IMR-90 (cell line): ENCODE data around the gene YKT6. TPM values are rescaled to one million over a fixed set of nuclear protein-coding genes. Genes with fewer than 3 reads are reported as not detected.
A peak's percentile ranks its signal among the peaks of the same experiment; 100 is the strongest.

Experiments used
- ATAC-seq: fragments of 200-7000 bp; cut with Tn5 transposase; 2 replicates; pipeline ENCODE4 v1.9.1; 2020; ENCODE audit warnings: low read depth, mild to moderate bottlenecking, moderate library complexity
- BruUV-seq: library from RNA; stranded (reverse); fragments of 400-500 nt; replicated peaks from 2 replicates; lab custom pipeline; 2021; lab: Mats Ljungman, UMichigan
- CTCF ChIA-PET: fragments of 300-600 bp; formaldehyde crosslinking; extraction: SDS; loops from one replicate; lab custom pipeline; 2021; ENCODE audit warnings: antibody characterized with exemption; lab: Yijun Ruan, JAX
- POLR2A ChIA-PET: fragments of 300-600 bp; sonication (Branson Sonifier 250); formaldehyde crosslinking; loops from one replicate; lab custom pipeline; 2022; ENCODE audit warnings: antibody characterized with exemption; ENCODE audit not compliant: unreplicated experiment; lab: Charles Lee
- DNase-seq: peaks from one replicate; pipeline ENCODE4 v3.0.0; 2013
- H2AFZ ChIP-seq: replicated peaks from 2 replicates; pipeline ENCODE3; 2013; ENCODE audit warnings: low read length, mild to moderate bottlenecking; ENCODE audit not compliant: poor library complexity
- H2AK5ac ChIP-seq: 2 replicates; pipeline ENCODE4 v1.6.1; 2013; ENCODE audit warnings: low read depth, low read length, inconsistent platforms
- H2AK9ac ChIP-seq: replicated peaks from 2 replicates; pipeline ENCODE3; 2013; ENCODE audit warnings: mild to moderate bottlenecking, low read depth, low read length, moderate library complexity; ENCODE audit not compliant: poor library complexity
- H2BK120ac ChIP-seq: 2 replicates; pipeline ENCODE4 v1.6.1; 2013; ENCODE audit warnings: low read depth, low read length, inconsistent platforms
- H2BK15ac ChIP-seq: 3 replicates; pipeline ENCODE4 v1.6.1; 2013; ENCODE audit warnings: low read depth, low read length, inconsistent platforms
- H2BK20ac ChIP-seq: 2 replicates; pipeline ENCODE4 v1.6.1; 2013; ENCODE audit warnings: low read depth, mild to moderate bottlenecking, inconsistent platforms, low read length, moderate library complexity
- H2BK5ac ChIP-seq: 2 replicates; pipeline ENCODE4 v1.6.1; 2013; ENCODE audit warnings: mild to moderate bottlenecking, low read depth, low read length, inconsistent platforms; ENCODE audit not compliant: poor library complexity, severe bottlenecking
- H3K14ac ChIP-seq: replicated peaks from 2 replicates; pipeline ENCODE4 v1.6.1; 2013; ENCODE audit warnings: low read depth, low read length, inconsistent platforms
- H3K18ac ChIP-seq: 2 replicates; pipeline ENCODE4 v1.6.1; 2013; ENCODE audit warnings: low read depth, low read length, control low read depth
- H3K23ac ChIP-seq: 2 replicates; pipeline ENCODE4 v1.6.1; 2013; ENCODE audit warnings: low read depth, low read length, inconsistent platforms
- H3K27ac ChIP-seq: 2 replicates; pipeline ENCODE4 v1.5.1; 2013; ENCODE audit warnings: mild to moderate bottlenecking, control low read depth, low read length; ENCODE audit not compliant: insufficient read depth
- H3K27me3 ChIP-seq: 2 replicates; pipeline ENCODE4 v1.6.1; 2013; ENCODE audit warnings: low read length; ENCODE audit not compliant: control insufficient read depth, insufficient read depth
- H3K36me3 ChIP-seq: 2 replicates; pipeline ENCODE4 v1.6.1; 2013; ENCODE audit warnings: low read length, mixed read lengths; ENCODE audit not compliant: control insufficient read depth, insufficient read depth
- H3K4ac ChIP-seq: 2 replicates; pipeline ENCODE4 v1.6.1; 2013; ENCODE audit warnings: low read depth, low read length, inconsistent platforms
- H3K4me1 ChIP-seq: 2 replicates; pipeline ENCODE4 v1.6.1; 2013; ENCODE audit warnings: low read length, mixed read lengths; ENCODE audit not compliant: control insufficient read depth, insufficient read depth
- H3K4me2 ChIP-seq: 2 replicates; pipeline ENCODE4 v1.6.1; 2013; ENCODE audit warnings: low read depth, mild to moderate bottlenecking, control low read depth, low read length, moderate library complexity
- H3K4me3 ChIP-seq: 2 replicates; pipeline ENCODE4 v1.5.1; 2013; ENCODE audit warnings: low read depth, mild to moderate bottlenecking, control low read depth, low read length, moderate library complexity; ENCODE audit not compliant: insufficient read depth
- H3K56ac ChIP-seq: 2 replicates; pipeline ENCODE4 v1.6.1; 2013; ENCODE audit warnings: low read length, inconsistent platforms; ENCODE audit not compliant: insufficient read depth; ENCODE audit errors: extremely low read depth
- H3K79me1 ChIP-seq, 2 experiments: 2 replicates each; pipeline ENCODE4 v1.6.1; 2013; ENCODE audit warnings: low read length in 2 of 2, inconsistent platforms in 1 of 2, low read depth in 1 of 2
- H3K9ac ChIP-seq: 2 replicates; pipeline ENCODE4 v1.6.1; 2013; ENCODE audit warnings: low read depth, low read length, control low read depth
- H3K9me1 ChIP-seq: 2 replicates; pipeline ENCODE4 v1.6.1; 2013; ENCODE audit warnings: low read length, inconsistent platforms; ENCODE audit not compliant: insufficient read depth
- H3K9me3 ChIP-seq: 2 replicates; pipeline ENCODE4 v1.6.1; 2013; ENCODE audit warnings: low read length; ENCODE audit not compliant: control insufficient read depth, insufficient read depth
- H4K20me1 ChIP-seq: 2 replicates; pipeline ENCODE4 v1.6.1; 2013; ENCODE audit warnings: low read length, inconsistent platforms; ENCODE audit not compliant: insufficient read depth
- H4K5ac ChIP-seq: 2 replicates; pipeline ENCODE4 v1.6.1; 2013; ENCODE audit warnings: mild to moderate bottlenecking, low read depth, low read length, control low read depth
- H4K8ac ChIP-seq, 2 experiments: 2 replicates each; pipeline ENCODE4 v1.6.1; 2013; ENCODE audit warnings: low read depth in 2 of 2, low read length in 2 of 2, control low read depth in 1 of 2, inconsistent platforms in 1 of 2
- H4K91ac ChIP-seq: 2 replicates; pipeline ENCODE4 v1.6.1; 2013; ENCODE audit warnings: low read depth, low read length, inconsistent platforms; ENCODE audit not compliant: insufficient read depth
- BHLHE40 ChIP-seq: fragments of 150-350 bp; IDR thresholded peaks from 2 replicates; pipeline ENCODE4 v1.6.1; 2016; ENCODE audit warnings: mild to moderate bottlenecking, low read depth, low read length
- CEBPB ChIP-seq: IDR thresholded peaks from 2 replicates; pipeline ENCODE4 v1.6.1; 2012; ENCODE audit warnings: low read depth, low read length, improper control_type of control experiment
- ELK1 ChIP-seq: fragments of 150-350 bp; IDR thresholded peaks from 2 replicates; pipeline ENCODE4 v1.6.1; 2016; ENCODE audit warnings: low read depth, mild to moderate bottlenecking, low read length, moderate library complexity, borderline replicate concordance
- FOS ChIP-seq: fragments of 150-350 bp; IDR thresholded peaks from 2 replicates; pipeline ENCODE4 v1.6.1; 2016; ENCODE audit warnings: low read depth, low read length
- MAZ ChIP-seq: IDR thresholded peaks from 2 replicates; pipeline ENCODE4 v1.6.1; 2012; ENCODE audit warnings: low read depth, mild to moderate bottlenecking, low read length, improper control_type of control experiment, moderate library complexity, borderline replicate concordance
- NFE2L2 ChIP-seq: fragments of 150-350 bp; IDR thresholded peaks from 2 replicates; pipeline ENCODE4 v1.6.1; 2016; ENCODE audit warnings: low read depth, mild to moderate bottlenecking, low read length
- POLR2A ChIP-seq: IDR thresholded peaks from 2 replicates; pipeline ENCODE4 v1.6.1; 2012; ENCODE audit warnings: mild to moderate bottlenecking, low read depth, low read length
- RAD21 ChIP-seq: IDR thresholded peaks from 2 replicates; pipeline ENCODE4 v1.6.1; 2012; ENCODE audit warnings: low read length, improper control_type of control experiment
- RCOR1 ChIP-seq: IDR thresholded peaks from 2 replicates; pipeline ENCODE4 v1.6.1; 2012; ENCODE audit warnings: mild to moderate bottlenecking, low read length, improper control_type of control experiment; ENCODE audit not compliant: insufficient replicate concordance
- SMC3 ChIP-seq: fragments of 150-350 bp; IDR thresholded peaks from 2 replicates; pipeline ENCODE4 v1.6.1; 2016; ENCODE audit warnings: low read depth, mild to moderate bottlenecking, antibody characterized with exemption, low read length, moderate library complexity
- WGBS, 2 experiments: methylation state at CpG; one replicate each; pipeline versions ENCODE4 v1.1.5 to v1.1.7; 2013; ENCODE audit warnings: missing lambda C conversion rate in 2 of 2; ENCODE audit not compliant: insufficient read length in 1 of 2; ENCODE audit errors: extremely low coverage in 2 of 2; 5-methylcytosine and 5-hydroxymethylcytosine counted together
- dilution Hi-C: fragments of 300-500 bp; cut with HindIII; formaldehyde crosslinking; loops from one replicate; pipeline ENCODE4 v1.14.3; 2018; ENCODE audit warnings: low sequenced_read_pairs; ENCODE audit not compliant: unreplicated experiment
- in situ Hi-C: fragments of 300-500 bp; cut with MboI; formaldehyde crosslinking; loops from 3 replicates; pipeline ENCODE4 v1.14.3; 2019; ENCODE audit warnings: low sequenced_read_pairs, inconsistent platforms, mixed read lengths
- intact Hi-C: fragments of 100-400 bp; cut with micrococcal nuclease; formaldehyde crosslinking; loops from 2 replicates; pipeline ENCODE4 v1.10.0; 2022
- polyA plus RNA-seq, 3 experiments: library from polyadenylated mRNA; depleted of rRNA; stranded (reverse); fragments of >200 nt; gene quantifications; 2 replicates each; pipeline ENCODE4 v1.2.3, GENCODE V29; 2012; ENCODE audit warnings: low replicate concordance in 1 of 3
- total RNA-seq: library from RNA; depleted of rRNA; stranded (reverse); fragments of >200 nt; gene quantifications from 2 replicates; pipeline ENCODE4 v1.2.3, GENCODE V29; 2012

The YKT6 gene
- total and polyA plus RNA-seq, 2 of the 4 experiments (the other 2 are of a cell fraction): 115 to 120 TPM

- H3K9ac ChIP-seq: no peak overlapping the region
- CTCF ChIA-PET: no interaction called here
- no peak overlapping the region for H4K5ac ChIP-seq
- no peaks in the 10 kb centered on the region for H3K9me3 ChIP-seq
- dilution Hi-C loops (no loop called here), in situ Hi-C loops (no loop called here), intact Hi-C loops (no loop called here)
- no peak for DNase-seq
- H2AK9ac ChIP-seq: no peak overlapping the region
- H3K18ac ChIP-seq: no peak overlapping the region
- no peak overlapping the region for H2BK120ac ChIP-seq
- no peak overlapping the region for H2BK20ac ChIP-seq
- no peaks in the 10 kb centered on the region for H3K79me1 ChIP-seq
- H4K8ac ChIP-seq: no peak overlapping the region
- no peak overlapping the region for H3K27ac ChIP-seq
- H3K23ac ChIP-seq: no peak overlapping the region
- H3K56ac ChIP-seq: no peak overlapping the region
- H3K4ac ChIP-seq: no peak overlapping the region
- no peak overlapping the region for H4K91ac ChIP-seq
- WGBS, 2 experiments: 60% methylated on average over 1 of the region's 4 CpGs; no CpG with 5 or more reads in 1 of the 2 experiments
- no peak overlapping the region for H3K14ac ChIP-seq
- no peaks in the 10 kb centered on the region for H3K36me3 ChIP-seq
- H2AFZ ChIP-seq: peak overlapping the region; percentile 21
- no peaks in the 10 kb centered on the region for H3K4me1 ChIP-seq
- no peak overlapping the region for H3K4me3 ChIP-seq
- POLR2A ChIA-PET: interaction anchor here (0.5 kb wide), 1 partner anchor 255 kb away, joined by 3 read pairs; no protein-coding TSS in a partner anchor
- H3K9me1 ChIP-seq: no peaks in the 10 kb centered on the region
- no peak overlapping the region for H3K4me2 ChIP-seq
- H2BK15ac ChIP-seq: no peak overlapping the region
- no peak overlapping the region for H2AK5ac ChIP-seq
- TF ChIP-seq MAZ: no peak
- TF ChIP-seq CEBPB: no peak
- no peak for TF ChIP-seq SMC3
- no peak for TF ChIP-seq RCOR1
- no peak for TF ChIP-seq ELK1
- TF ChIP-seq BHLHE40: no peak
- TF ChIP-seq FOS: no peak
- TF ChIP-seq NFE2L2: no peak
- TF ChIP-seq RAD21: no peak
- no peak for TF ChIP-seq POLR2A
- peaks cover 28% of the 10 kb centered on the region for H3K27me3 ChIP-seq
- BruUV-seq: no TSS peak
- H4K20me1 ChIP-seq: no peaks in the 10 kb centered on the region
- no peak overlapping the region for H2BK5ac ChIP-seq
- ATAC-seq: no peak
Observed at GRCh38 chr7:44236333-44236728, 35.6 kb downstream of the YKT6 start.
